Fibroblast of skin of right quadriceps (primary cell): Measurements from ENCODE around the gene COL15A1.

ENCODE experiments used
- DNase-seq: peaks from one replicate; pipeline ENCODE4 v3.0.0-alpha.2; 2013

COL15A1 gene

GRCh38 chr9:99062549-99062948 is 118.8 kb downstream of the COL15A1 start:
- DNase-seq = no peak

GRCh38 chr9:99063522-99063921 is 119.8 kb downstream of the COL15A1 start:
- no peak for DNase-seq

DNA sequence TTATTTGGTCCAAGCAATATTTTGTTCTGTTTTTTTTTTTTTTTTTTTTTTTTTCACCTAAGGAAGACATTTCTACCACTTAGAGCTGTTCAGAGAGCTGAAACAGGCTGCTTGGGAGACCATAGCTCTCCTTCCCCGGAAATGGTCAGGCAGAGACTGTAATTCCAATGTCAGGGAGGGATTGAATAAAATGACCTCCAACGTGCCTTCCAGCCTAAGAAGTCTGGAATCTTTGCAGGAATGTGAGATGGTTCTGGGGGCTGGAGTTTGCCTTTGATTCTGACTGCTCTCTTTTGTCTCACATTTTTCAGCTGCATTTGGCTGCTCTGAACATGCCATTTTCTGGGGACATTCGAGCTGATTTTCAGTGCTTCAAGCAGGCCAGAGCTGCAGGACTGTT is 122.9 kb downstream of the COL15A1 start:
- DNase-seq = no peak

GRCh38 chr9:99069075-99069474 is 125.4 kb downstream of the COL15A1 start:
- no peak for DNase-seq

DNA sequence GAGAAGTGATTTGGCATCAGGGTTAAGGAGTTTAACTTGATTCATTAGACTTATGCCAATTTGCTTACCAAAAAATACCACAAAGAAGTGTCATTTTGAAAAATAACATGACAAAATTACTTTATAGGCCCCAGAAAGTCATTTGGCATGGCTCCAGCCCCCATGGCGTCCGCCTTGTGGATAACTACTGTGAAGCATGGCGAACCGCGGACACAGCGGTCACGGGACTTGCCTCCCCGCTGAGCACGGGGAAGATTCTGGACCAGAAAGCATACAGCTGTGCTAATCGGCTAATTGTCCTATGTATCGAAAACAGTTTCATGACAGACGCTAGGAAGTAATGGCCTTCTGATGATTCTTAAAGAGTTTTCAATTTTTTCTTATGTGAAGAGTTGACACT is 125.8 kb downstream of the COL15A1 start:
- no peak for DNase-seq

GRCh38 chr9:99070681-99071080 is 127.0 kb downstream of the COL15A1 start:
- no peak for DNase-seq

DNA sequence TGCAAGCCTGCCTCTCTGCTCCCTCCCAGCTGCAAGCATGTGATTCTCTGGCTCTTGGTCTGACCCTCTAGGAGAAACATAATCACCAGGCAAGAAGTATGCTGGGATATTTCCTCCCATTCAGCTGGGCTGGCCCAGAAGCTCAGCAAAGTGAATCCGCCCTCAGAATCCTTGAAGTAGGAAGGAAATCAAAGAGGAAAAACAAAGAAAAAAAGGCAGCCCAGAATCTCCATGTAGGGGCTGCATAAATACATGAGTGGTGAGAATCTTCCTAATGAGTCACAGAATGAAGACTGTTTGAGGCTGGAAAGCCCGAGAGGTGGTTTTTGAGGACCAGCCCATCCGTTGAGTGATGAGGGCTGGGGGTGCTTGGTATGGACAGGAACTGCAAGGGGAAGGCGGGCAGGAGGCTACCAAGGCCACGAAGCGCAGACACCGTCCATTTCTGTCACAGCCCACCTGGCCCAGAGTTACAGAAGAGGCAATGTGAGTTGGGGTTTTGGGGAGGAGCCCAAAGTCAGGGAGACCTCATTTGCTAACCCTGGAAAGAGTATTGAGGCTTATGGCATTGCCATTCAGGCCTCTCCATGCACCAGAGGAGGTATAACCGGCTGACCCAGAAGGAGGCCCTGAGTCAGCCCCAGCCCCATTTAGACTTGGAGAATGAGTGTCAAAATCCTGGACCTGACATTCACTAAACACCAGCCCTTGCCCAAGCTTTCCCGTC is 127.8 kb downstream of the COL15A1 start:
- DNase-seq = peak; percentile 55

DNA sequence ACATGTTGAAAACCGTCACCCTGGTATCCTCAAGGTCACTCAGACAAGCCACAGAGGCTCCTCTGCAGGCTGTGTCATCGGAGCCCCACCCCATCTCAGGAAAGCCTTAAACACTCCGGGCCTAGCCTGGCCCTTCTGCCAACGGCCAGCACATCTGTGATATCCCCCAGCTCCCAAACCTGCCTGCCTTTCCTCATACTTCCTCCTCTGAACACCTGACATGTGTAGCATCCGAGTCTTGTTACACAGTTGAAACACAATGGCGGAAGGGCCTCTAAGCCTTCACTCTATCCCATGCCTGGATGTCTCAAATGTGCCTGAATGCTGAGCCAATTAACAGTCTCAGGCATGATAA is 128.3 kb downstream of the COL15A1 start:
- DNase-seq = no peak

DNA sequence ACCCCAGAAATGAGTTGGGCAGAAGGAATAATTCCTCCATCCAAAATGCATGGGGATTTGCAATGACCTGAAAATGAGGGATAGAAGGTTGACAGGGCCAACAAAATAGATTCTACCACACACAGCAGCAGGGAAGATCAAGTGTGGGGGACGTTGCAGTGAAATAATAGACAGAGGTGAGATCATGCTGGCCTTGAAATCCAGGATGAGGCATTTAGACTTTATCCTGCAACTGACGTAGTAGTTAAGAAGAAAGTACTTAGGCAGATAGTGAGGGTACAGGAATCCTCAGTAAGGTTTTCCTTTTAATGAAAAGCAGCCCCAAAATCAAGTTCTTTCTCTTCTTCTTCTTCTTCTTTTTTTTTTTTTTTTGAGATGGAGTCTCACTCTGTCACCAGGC is 129.6 kb downstream of the COL15A1 start:
- DNase-seq = no peak

- no peak for DNase-seq
These were observed 130.5 kb downstream of the COL15A1 start for GRCh38 chr9:99073985-99074901.

GRCh38 chr9:99074902-99075245 is 131.2 kb downstream of the COL15A1 start:
- no peak for DNase-seq

- DNase-seq = peak; percentile 82
These were observed 131.7 kb downstream of the COL15A1 start for GRCh38 chr9:99075246-99075912.

DNA sequence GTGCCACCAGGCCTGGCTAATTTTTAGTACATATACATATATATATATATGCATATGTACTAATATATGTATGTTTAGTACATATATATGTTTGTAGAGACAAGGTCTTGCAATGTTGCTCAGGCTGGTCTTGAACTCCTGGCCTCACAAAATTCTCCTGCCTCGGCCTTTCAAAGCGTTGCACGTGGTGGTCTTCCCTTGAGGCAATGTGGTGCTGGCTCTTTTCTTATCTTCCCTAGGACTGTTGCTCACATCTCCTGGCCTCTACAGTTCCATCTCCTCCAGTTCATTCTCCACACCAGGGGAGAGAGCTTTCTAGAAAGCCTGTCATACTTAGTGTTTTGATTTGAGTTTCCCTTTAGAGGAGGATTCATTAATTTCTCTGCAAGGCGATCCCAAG is 132.3 kb downstream of the COL15A1 start:
- DNase-seq = no peak

DNA sequence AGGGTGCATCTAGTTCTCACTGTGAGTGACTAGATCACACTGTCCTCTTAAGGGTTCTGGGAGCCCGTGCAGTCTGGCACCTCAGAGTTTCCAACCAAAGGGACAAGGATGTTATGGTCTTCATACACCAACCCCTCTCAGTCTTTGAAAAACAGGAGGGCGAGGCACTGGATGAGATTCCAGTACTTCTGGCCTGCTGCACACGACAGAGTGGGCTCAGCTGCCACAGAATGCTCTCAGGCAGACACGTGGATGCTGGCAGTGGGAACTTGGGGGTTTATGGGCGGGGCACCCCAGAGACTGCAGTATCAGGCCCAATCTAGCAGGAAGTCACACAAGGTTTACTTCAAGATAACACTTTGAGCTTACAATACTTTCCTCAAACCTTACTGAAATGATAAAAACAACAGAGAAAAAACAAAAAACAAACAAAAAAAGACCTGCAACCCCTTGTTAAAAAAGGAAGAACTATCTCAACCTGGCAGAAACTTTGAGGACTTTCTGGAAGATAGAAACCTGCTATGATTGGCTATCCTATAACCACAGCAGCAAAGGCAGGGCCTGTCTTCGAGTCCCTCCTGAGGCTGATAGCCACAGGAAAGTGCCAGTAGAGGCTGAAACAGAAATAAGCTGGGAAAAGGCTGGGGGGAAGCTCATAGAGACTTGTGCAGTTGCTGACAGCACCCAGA is 132.9 kb downstream of the COL15A1 start:
- no peak for DNase-seq

DNA sequence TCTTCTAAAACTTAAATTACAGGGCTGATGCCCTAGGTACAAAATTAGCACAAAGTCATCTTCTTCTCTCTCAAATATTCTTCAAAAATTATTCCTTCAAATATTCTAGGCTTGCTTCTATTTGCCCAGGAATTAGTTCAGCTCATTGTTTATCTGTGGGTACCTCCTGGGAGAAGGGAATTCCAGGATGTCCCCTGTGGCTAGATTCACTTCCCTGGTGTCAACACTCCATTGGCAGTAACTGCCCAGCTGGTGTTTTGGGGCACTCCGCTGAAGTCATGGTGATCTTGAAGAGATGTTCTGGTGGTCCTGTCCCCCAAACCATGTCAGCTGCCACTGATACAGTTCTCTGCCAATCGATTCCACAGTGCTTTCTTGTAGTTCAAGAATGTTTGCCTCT is 135.0 kb downstream of the COL15A1 start:
- no peak for DNase-seq

DNA sequence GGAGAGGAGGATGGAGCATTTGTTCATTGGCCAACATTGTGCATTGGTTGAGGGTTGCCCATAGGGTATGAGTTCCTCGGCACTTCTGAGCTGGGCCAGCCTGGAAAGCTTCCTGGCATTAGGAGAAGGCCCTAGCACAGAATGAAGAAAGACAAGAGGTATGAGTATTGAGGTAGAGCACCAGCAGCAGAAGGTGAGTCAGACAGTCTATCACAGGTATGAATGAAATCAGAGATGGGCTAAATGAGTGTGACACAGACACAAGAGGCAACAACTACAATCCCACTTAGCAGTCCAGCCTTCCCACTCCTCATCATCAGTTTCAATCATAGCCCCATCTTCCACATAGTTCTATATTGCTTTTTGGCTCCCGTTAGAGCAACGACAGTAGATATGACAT is 135.8 kb downstream of the COL15A1 start:
- DNase-seq = no peak

GRCh38 chr9:99083051-99083450 is 139.3 kb downstream of the COL15A1 start:
- DNase-seq = no peak

DNA sequence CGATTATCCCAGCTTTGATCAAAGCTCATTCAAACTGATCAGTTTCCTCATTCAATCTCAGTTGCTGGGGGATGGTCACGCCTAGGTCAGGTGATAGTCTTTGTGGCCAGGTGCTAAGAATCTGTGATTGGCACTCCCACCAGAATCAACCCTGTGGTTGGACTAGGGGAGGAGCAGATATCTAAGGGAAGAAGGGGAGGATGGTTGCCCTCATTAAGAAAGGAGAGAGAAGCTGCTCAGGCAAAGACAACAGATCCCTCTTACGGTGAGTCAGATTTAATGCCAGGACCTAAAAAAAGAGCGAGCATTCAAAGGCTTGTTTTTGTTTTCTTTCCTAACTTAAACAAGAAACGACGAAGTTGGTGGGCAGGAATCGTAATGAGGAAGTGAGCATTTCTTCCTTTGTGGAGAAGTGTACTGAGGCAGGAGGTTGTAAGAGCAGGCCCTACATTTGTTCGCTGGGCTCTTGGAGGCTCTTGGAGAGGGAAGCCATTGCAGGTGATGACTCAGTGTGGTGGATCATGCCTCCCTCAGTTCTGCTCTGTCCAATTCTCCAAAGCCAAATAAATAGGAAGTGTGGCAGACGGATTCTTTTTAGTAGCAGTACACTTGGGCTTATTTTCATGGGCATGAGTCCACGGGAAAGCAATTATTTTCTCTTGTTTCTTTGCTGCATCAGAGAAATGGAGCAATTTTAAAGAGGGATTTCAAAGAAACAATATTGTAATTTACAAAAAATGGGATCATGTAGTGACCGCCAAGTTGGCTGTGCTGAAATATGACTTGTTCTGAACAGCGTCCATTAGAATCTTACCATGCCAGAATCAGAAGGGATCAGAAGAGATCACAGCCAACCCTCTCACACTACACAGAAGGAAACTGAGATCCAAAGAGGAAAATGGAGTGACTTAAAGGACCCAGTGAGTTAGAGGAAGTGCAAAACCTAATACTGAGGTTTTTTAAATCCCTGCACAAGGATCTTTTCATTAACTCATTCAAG is 142.5 kb downstream of the COL15A1 start:
- DNase-seq = peak; percentile 68

- DNase-seq = no peak
These were observed 143.8 kb downstream of the COL15A1 start for GRCh38 chr9:99087462-99087861.

DNA sequence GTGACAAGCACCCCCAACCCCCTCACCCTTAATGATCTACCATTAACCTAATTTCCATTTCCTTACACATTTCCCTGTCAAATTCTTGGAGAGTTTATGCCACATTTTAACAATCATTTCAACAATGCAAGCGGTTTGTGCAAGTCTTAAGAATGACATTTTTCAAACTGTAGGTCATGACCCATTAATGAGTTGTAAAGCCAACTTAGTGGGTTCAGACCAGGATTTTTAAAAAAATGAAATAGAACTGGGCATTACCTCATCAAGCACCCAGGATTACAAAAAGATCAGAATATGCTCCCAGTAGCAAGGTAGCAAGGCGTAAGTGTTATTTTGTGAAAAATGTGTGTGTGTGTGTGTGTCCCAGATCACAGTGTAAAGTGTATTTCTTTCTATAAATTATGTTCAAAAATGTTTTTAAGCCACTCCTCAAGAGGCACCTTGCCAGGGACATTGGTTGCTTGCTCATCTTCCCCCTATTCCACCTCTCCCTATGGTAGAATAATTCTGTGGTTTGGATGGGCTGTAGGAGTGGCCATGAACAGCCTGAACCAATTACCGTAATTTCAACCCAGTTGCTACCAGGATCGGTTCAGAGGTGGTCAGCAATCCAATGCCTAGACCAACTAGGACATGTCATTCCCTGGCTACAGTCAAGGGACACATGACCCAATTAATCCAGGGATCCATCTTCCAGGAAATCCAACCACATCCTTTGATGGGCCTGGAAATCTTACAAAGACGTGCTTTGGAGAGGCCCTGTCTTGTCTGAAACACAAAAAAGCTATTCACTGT is 146.8 kb downstream of the COL15A1 start:
- peak; percentile 67 for DNase-seq
